B cell (primary cell): ENCODE measurements around the gene MYO1B. TPM values are rescaled to one million over a fixed set of nuclear protein-coding genes. Genes with fewer than 3 reads are reported as not detected.

Source experiments
- ATAC-seq: fragments of 200-7000 bp; cut with Tn5 transposase; one replicate; pipeline ENCODE4 v1.10.0; 2021; ENCODE audit warnings: low read depth, mild to moderate bottlenecking, moderate number of reproducible peaks, moderate library complexity
- CTCF ChIA-PET: fragments of 350-600 bp; sonication (Branson Sonifier 250); formaldehyde crosslinking; loops from one replicate; lab custom pipeline; 2021; ENCODE audit warnings: antibody characterized with exemption, inconsistent platforms; lab: Charles Lee
- POLR2A ChIA-PET: fragments of 350-600 bp; sonication (Branson Sonifier 250); formaldehyde crosslinking; loops from one replicate; lab custom pipeline; 2021; ENCODE audit warnings: antibody characterized with exemption; lab: Charles Lee
- DNase-seq: peaks from one replicate; pipeline ENCODE4 v3.0.0; 2013
- H2AFZ ChIP-seq: 2 replicates; pipeline ENCODE4 v1.6.1; 2012; ENCODE audit warnings: mild to moderate bottlenecking, low read depth, low read length; ENCODE audit not compliant: insufficient read depth, poor library complexity, severe bottlenecking
- H3K27ac ChIP-seq, 2 donors: 1 replicate in 1 of 2; 2 replicates in 1 of 2; pipeline ENCODE4 v1.5.1; 2012 to 2013; ENCODE audit warnings: low read length in 2 of 2, mild to moderate bottlenecking in 2 of 2, moderate library complexity in 1 of 2
- H3K27me3 ChIP-seq, 4 experiments: fragments of 200-600 bp in 1 of 4; sonication (generic) in 1 of 4; replicated peaks in 1 of 4; 1 replicate in 2 of 4; 2 replicates in 2 of 4; pipeline versions ENCODE4 v1.6.1 to v1.7.0; 2013 to 2016; ENCODE audit warnings: low read length in 3 of 4, mild to moderate bottlenecking in 2 of 4, mixed read lengths in 1 of 4, moderate library complexity in 1 of 4; ENCODE audit not compliant: insufficient read depth in 4 of 4, control insufficient read depth in 3 of 4; ENCODE audit errors: control extremely low read depth in 1 of 4
- H3K36me3 ChIP-seq, 2 experiments: replicated peaks in 1 of 2; 1 replicate in 1 of 2; 2 replicates in 1 of 2; pipeline versions ENCODE4 v1.6.1 to v1.7.1; 2013; ENCODE audit warnings: low read length in 1 of 2; ENCODE audit not compliant: insufficient read depth in 2 of 2, control insufficient read depth in 1 of 2; ENCODE audit errors: control extremely low read depth in 1 of 2, extremely low read depth in 1 of 2
- H3K4me1 ChIP-seq, 2 donors: fragments of 200-600 bp in 1 of 2; sonication (generic) in 1 of 2; 1 replicate in 1 of 2; 2 replicates in 1 of 2; pipeline versions ENCODE4 v1.5.1 to v1.6.1; 2013 to 2017; ENCODE audit warnings: low read length in 2 of 2; ENCODE audit not compliant: control insufficient read depth in 2 of 2, insufficient read depth in 2 of 2
- H3K4me2 ChIP-seq: replicated peaks from 2 replicates; pipeline ENCODE3; 2012; ENCODE audit warnings: mild to moderate bottlenecking, low read depth, low read length; ENCODE audit not compliant: poor library complexity, severe bottlenecking
- H3K4me3 ChIP-seq, 5 experiments: fragments of 200-600 bp in 1 of 5; sonication (generic) in 1 of 5; 1 replicate in 3 of 5; 2 replicates in 2 of 5; pipeline versions ENCODE4 v1.5.1 to v1.7.0; 2011 to 2016; ENCODE audit warnings: low read length in 4 of 5, mild to moderate bottlenecking in 4 of 5, low read depth in 2 of 5, control low read depth in 1 of 5, moderate library complexity in 1 of 5; ENCODE audit not compliant: insufficient read depth in 1 of 5; ENCODE audit errors: control extremely low read depth in 1 of 5, extremely low read depth in 1 of 5
- H3K79me2 ChIP-seq: fragments of 200-600 bp; sonication (generic); one replicate; pipeline ENCODE4 v1.6.0; 2016; ENCODE audit warnings: low read length; ENCODE audit not compliant: control insufficient read depth, insufficient read depth
- H3K9ac ChIP-seq: fragments of 200-600 bp; sonication (generic); 2 replicates; pipeline ENCODE4 v1.6.1; 2017; ENCODE audit warnings: mild to moderate bottlenecking, low read length, moderate library complexity
- H3K9me3 ChIP-seq, 3 donors: one replicate each; pipeline versions ENCODE4 v1.6.1 to v1.7.1; 2013; ENCODE audit warnings: low read length in 2 of 3; ENCODE audit not compliant: control insufficient read depth in 2 of 3, insufficient read depth in 1 of 3; ENCODE audit errors: control extremely low read depth in 1 of 3
- H4K20me1 ChIP-seq: 2 replicates; pipeline ENCODE4 v1.6.0; 2012; ENCODE audit warnings: mild to moderate bottlenecking, low read length; ENCODE audit not compliant: insufficient read depth, control insufficient read depth, poor library complexity, severe bottlenecking
- H3K27ac Mint-ChIP-seq: one replicate; pipeline ENCODE4 v1.8.0; 2021; ENCODE audit warnings: mixed read lengths
- H3K27me3 Mint-ChIP-seq: one replicate; pipeline ENCODE4 v1.8.0; 2021; ENCODE audit warnings: mixed read lengths
- H3K4me1 Mint-ChIP-seq: one replicate; pipeline ENCODE4 v1.8.0; 2021; ENCODE audit warnings: mixed read lengths
- H3K4me3 Mint-ChIP-seq: one replicate; pipeline ENCODE4 v1.8.0; 2021; ENCODE audit warnings: mixed read lengths
- H3K9me3 Mint-ChIP-seq: one replicate; pipeline ENCODE4 v1.8.0; 2022; ENCODE audit warnings: mixed read lengths; ENCODE audit not compliant: insufficient read depth
- CTCF ChIP-seq: fragments of 200-600 bp; IDR thresholded peaks from one replicate; pipeline ENCODE4 v1.8.0; 2022; ENCODE audit warnings: antibody characterized with exemption, mild to moderate bottlenecking
- EZH2 ChIP-seq: IDR thresholded peaks from 2 replicates; pipeline ENCODE4 v1.6.1; 2012; ENCODE audit warnings: borderline replicate concordance, low read depth, mild to moderate bottlenecking, moderate library complexity, low read length; ENCODE audit not compliant: insufficient read depth, poor library complexity, severe bottlenecking
- WGBS: methylation state at CpG from one replicate; pipeline ENCODE4 v1.1.5; 2013; ENCODE audit warnings: missing lambda C conversion rate; ENCODE audit not compliant: insufficient coverage; 5-methylcytosine and 5-hydroxymethylcytosine counted together
- intact Hi-C: fragments of 100-400 bp; cut with micrococcal nuclease; formaldehyde crosslinking; loops from one replicate; pipeline ENCODE4 v1.10.0; 2022
- polyA plus RNA-seq: library from polyadenylated mRNA; depleted of rRNA; stranded (reverse); fragments of >200 nt; gene quantifications from 2 replicates; pipeline ENCODE4 v1.2.3, GENCODE V29; 2012
- total RNA-seq, 2 donors: library from RNA; stranded (reverse); fragments of 120-200 nt in 1 of 2; gene quantifications; 1 replicate in 1 of 2; 2 replicates in 1 of 2; pipeline versions ENCODE4 v1.2.3 to v1.2.4, GENCODE V29; 2013 to 2022

Gene MYO1B
- total and polyA plus RNA-seq, 2 donors (not counting 1 experiment from before 2014, with no cell fraction given) = 0.67 to 4.4 TPM

- Histone ChIP-seq H3K4me3 (no peak overlapping the region), H3K9me3 (no peaks in the 10 kb centered on the region), H4K20me1 (no peaks in the 10 kb centered on the region), H3K4me1 (peaks cover 40 to 56% of the 10 kb centered on the region in 2 donors), H3K9ac (no peak overlapping the region), H3K36me3 (no peaks in the 10 kb centered on the region), H3K79me2 (peaks cover 19% of the 10 kb centered on the region), H3K4me2 (no peak overlapping the region), H3K27me3 (no peaks in the 10 kb centered on the region), H3K27ac (no peak overlapping the region), H2AFZ (no peak overlapping the region)
- WGBS = no CpG with 5 or more reads among the region's 5 CpGs
- intact Hi-C loops = no loop called here
- ATAC-seq (no peak), DNase-seq (no peak)
- no peaks in the 10 kb centered on the region for H3K9me3 Mint-ChIP-seq
- ChIA-PET CTCF (no interaction called here), POLR2A (no interaction called here)
- no peak overlapping the region for H3K27ac Mint-ChIP-seq
- peaks cover 58% of the 10 kb centered on the region for H3K4me1 Mint-ChIP-seq
- TF ChIP-seq CTCF (no peak), EZH2 (no peak)
- H3K27me3 Mint-ChIP-seq = no peaks in the 10 kb centered on the region
- no peak overlapping the region for H3K4me3 Mint-ChIP-seq
Measured at GRCh38 chr2:191276792-191277465, 31.7 kb downstream of the MYO1B start.

- POLR2A ChIA-PET = no interaction called here
- H3K27ac Mint-ChIP-seq = no peak overlapping the region
- Histone ChIP-seq H3K36me3 (no peaks in the 10 kb centered on the region), H2AFZ (no peak overlapping the region), H3K79me2 (peaks cover 12% of the 10 kb centered on the region), H3K9me3 (no peaks in the 10 kb centered on the region), H3K27me3 (no peaks in the 10 kb centered on the region), H4K20me1 (no peaks in the 10 kb centered on the region), H3K9ac (no peak overlapping the region), H3K27ac (no peak overlapping the region), H3K4me2 (no peak overlapping the region), H3K4me3 (no peak overlapping the region), H3K4me1 (peaks cover 9 to 22% of the 10 kb centered on the region in 2 donors)
- intact Hi-C loops = no loop called here
- no peaks in the 10 kb centered on the region for H3K9me3 Mint-ChIP-seq
- 100% methylated on average over 3 of the region's 7 CpGs for WGBS
- DNase-seq (no peak), ATAC-seq (no peak)
- H3K4me1 Mint-ChIP-seq = peaks cover 35% of the 10 kb centered on the region
- no peak overlapping the region for H3K4me3 Mint-ChIP-seq
- CTCF ChIA-PET = no interaction called here
- TF ChIP-seq EZH2 (no peak), CTCF (no peak)
- H3K27me3 Mint-ChIP-seq = no peaks in the 10 kb centered on the region
Measured at GRCh38 chr2:191280290-191280689, 35.1 kb downstream of the MYO1B start.
